OCI-LY3 (cell line): ENCODE data around the gene SH2D1B.

Experiments used
- CTCF ChIP-seq: fragments of 200-600, 300-600 bp; sonication (generic); IDR thresholded peaks from 2 replicates; pipeline ENCODE4 v1.5.1; 2014; ENCODE audit warnings: antibody characterized with exemption, low read length, low read depth
- EZH2phosphoT487 ChIP-seq: fragments of 200-600 bp; shearing (Covaris generic); IDR thresholded peaks from 2 replicates; pipeline ENCODE4 v1.6.1; 2018; ENCODE audit warnings: antibody characterized with exemption, mixed run types, low read depth

- no peak for TF ChIP-seq CTCF
- TF ChIP-seq EZH2phosphoT487, result no peak
Observed at GRCh38 chr1:162363823-162364222, 48.1 kb downstream of the SH2D1B start.
